ENCODE measurements around the gene HIF1A.
A peak's percentile ranks its signal among the peaks of the same experiment; 100 is the strongest.
"Not testable (repeated sequence)": the region's sequence is repeated elsewhere in the genome, so short reads cannot be mapped to it uniquely, and the experiment has no call there.

The HIF1A gene

GRCh38 chr14:61750708-61751474 lies 55.6 kb downstream of the HIF1A start:
- no peak for DNase-seq

- no peak for DNase-seq
Measured at GRCh38 chr14:61751475-61751989, 56.2 kb downstream of the HIF1A start.

GRCh38 chr14:61752626-61753025 lies 57.3 kb downstream of the HIF1A start:
- DNase-seq, result no peak

- DNase-seq, result no peak
Measured at GRCh38 chr14:61753631-61754030, 58.3 kb downstream of the HIF1A start.

- no peak for DNase-seq
Measured at GRCh38 chr14:61754627-61755381, 59.5 kb downstream of the HIF1A start.

- not testable (repeated sequence) for DNase-seq
Measured at GRCh38 chr14:61755382-61755742, 60.0 kb downstream of the HIF1A start.

GRCh38 chr14:61756135-61756534 lies 60.8 kb downstream of the HIF1A start:
- DNase-seq, result no peak

- DNase-seq, result no peak
Measured at GRCh38 chr14:61759878-61760277, 64.6 kb downstream of the HIF1A start.

- DNase-seq, result no peak
Measured at GRCh38 chr14:61761557-61761956, 66.2 kb downstream of the HIF1A start.

- DNase-seq, result peak; percentile 88
Measured at GRCh38 chr14:61761959-61762786, 66.9 kb downstream of the HIF1A start, which contains the start of gene SNAPC1. SNAPC1 (plus strand) TSS chr14:61762420; CDS start chr14:61762461, 41 bp downstream.

GRCh38 chr14:61764342-61765122 lies 69.2 kb downstream of the HIF1A start:
- DNase-seq, result no peak

GRCh38 chr14:61765225-61765943 lies 70.1 kb downstream of the HIF1A start:
- no peak for DNase-seq

GRCh38 chr14:61766151-61766550 lies 70.8 kb downstream of the HIF1A start:
- no peak for DNase-seq

- DNase-seq, result no peak
Measured at GRCh38 chr14:61768240-61768639, 72.9 kb downstream of the HIF1A start.

- no peak for DNase-seq
Measured at GRCh38 chr14:61769893-61770292, 74.6 kb downstream of the HIF1A start.

GRCh38 chr14:61774861-61775260 lies 79.5 kb downstream of the HIF1A start:
- DNase-seq, result no peak

- no peak for DNase-seq
Measured at GRCh38 chr14:61780125-61780524, 84.8 kb downstream of the HIF1A start.

GRCh38 chr14:61797309-61797708 lies 102.0 kb downstream of the HIF1A start:
- DNase-seq, result no peak
